ENCODE data around the gene DOCK2.

DNA sequence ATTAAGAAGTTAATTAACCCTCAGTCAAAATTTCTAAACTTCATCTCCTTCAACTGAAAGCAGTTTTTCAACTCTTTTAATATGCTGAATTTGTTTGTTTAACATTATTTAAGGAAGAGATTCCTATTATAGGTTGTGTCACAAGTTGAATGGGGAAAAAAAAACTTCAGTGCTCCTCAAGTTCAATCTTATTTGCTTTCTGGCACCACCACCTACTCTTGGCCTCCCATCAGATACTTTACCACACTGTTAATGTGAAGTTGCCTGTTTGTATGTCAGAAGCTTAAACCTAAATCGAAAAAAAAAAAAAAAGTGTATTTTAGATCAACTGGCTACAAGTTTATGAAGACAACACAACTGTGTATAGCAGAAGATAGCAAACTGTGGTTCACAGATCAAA lies 4.1 kb upstream of the DOCK2 start:
- TF ChIP-seq, protein P1, sequence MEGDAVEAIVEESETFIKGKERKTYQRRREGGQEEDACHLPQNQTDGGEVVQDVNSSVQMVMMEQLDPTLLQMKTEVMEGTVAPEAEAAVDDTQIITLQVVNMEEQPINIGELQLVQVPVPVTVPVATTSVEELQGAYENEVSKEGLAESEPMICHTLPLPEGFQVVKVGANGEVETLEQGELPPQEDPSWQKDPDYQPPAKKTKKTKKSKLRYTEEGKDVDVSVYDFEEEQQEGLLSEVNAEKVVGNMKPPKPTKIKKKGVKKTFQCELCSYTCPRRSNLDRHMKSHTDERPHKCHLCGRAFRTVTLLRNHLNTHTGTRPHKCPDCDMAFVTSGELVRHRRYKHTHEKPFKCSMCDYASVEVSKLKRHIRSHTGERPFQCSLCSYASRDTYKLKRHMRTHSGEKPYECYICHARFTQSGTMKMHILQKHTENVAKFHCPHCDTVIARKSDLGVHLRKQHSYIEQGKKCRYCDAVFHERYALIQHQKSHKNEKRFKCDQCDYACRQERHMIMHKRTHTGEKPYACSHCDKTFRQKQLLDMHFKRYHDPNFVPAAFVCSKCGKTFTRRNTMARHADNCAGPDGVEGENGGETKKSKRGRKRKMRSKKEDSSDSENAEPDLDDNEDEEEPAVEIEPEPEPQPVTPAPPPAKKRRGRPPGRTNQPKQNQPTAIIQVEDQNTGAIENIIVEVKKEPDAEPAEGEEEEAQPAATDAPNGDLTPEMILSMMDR (IDR thresholded peaks at IDR 0.05; ENCODE audit: low read length) = no peak
- TF ChIP-seq EZH2phosphoT487 (IDR thresholded peaks at IDR 0.05; ENCODE audit: low read length) = no peak
- no peak for TF ChIP-seq EZH2 (optimal IDR thresholded peaks at IDR 0.05; ENCODE audit: low read depth, low read length)

Measured in MM.1S (cell line).